ENCODE measurements around the gene ITGAV.

The ITGAV gene

DNA sequence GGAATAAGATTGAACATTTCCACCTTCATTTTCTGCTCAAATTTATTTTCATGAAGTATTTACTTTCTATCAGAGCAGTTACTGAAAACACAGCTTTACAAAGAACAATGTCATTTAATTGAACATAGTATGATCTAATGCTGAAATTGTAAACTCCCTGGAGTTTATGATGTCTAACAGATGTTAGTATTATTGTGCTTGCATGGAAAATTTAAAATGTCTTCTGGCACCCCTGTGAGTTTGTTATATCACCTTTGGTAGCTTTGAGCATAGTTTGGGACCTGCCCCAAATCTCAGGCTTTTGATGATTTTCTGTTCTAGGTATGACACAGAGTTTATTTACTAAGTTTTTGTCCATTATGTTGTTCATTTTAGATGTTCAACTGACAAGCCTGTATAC, 132.1 kb downstream of the ITGAV start:
- Histone ChIP-seq H3K4me2 (no peak overlapping the region), H3K27me3 (no peaks in the 10 kb centered on the region), H3K27ac (no peak overlapping the region), H3K9me3 (no peaks in the 10 kb centered on the region), H3K4me1 (no peaks in the 10 kb centered on the region), H3K36me3 (no peaks in the 10 kb centered on the region), H3K9ac (no peak overlapping the region), H4K20me1 (no peaks in the 10 kb centered on the region), H3K4me3 (no peak overlapping the region)
- TF ChIP-seq Cebpa-rat (IDR thresholded peaks at IDR 0.05), result no peak

DNA sequence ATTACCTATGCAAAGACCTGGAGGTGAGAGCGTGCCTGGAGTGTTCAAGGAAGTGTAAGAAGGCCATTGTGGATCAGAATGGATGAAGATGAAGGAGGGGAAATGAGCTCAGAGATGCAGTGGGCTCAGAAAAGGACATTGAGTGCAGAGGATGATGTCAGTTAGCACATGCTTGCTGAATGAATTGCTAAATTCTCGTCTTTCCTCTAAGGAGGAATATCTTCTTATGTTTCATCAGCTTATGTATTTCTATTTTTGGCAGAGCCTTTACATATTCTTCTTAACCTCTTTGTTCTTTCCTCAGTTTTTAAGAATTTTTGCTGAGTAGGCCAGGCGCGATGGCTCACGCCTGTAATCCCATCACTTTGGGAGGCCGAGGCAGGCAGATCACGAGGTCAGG, 134.9 kb downstream of the ITGAV start:
- H3K36me3 ChIP-seq, result no peaks in the 10 kb centered on the region
- no peak for TF ChIP-seq Cebpa-rat (IDR thresholded peaks at IDR 0.05)
- no peak overlapping the region for H3K9ac ChIP-seq
- H3K4me3 ChIP-seq, result no peak overlapping the region
- no peaks in the 10 kb centered on the region for H3K4me1 ChIP-seq
- no peak overlapping the region for H3K27ac ChIP-seq
- H3K27me3 ChIP-seq, result no peaks in the 10 kb centered on the region
- no peak overlapping the region for H3K4me2 ChIP-seq
- no peaks in the 10 kb centered on the region for H4K20me1 ChIP-seq
- no peaks in the 10 kb centered on the region for H3K9me3 ChIP-seq

DNA sequence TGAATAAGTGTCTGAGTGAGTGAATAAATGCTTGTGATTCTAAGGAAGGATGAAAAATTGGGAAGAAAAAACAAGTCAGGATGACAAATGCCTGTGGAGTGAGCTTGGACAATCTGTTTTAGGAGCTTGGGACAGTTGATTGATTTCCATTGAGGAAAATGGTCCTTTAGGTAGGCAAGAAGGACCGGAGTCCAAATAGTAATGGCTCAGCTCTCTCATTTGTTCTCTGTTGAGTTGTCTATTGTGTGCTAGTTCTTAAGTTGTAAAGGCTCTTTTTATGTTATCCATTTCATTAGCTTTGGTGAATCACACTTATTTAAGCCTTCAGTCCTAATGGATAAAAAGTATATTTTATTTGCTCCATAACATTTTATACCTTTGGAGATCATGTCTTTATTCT, 135.9 kb downstream of the ITGAV start:
- H4K20me1 ChIP-seq, result no peaks in the 10 kb centered on the region
- no peak overlapping the region for H3K27ac ChIP-seq
- H3K9me3 ChIP-seq, result no peaks in the 10 kb centered on the region
- no peaks in the 10 kb centered on the region for H3K27me3 ChIP-seq
- no peaks in the 10 kb centered on the region for H3K36me3 ChIP-seq
- no peaks in the 10 kb centered on the region for H3K4me1 ChIP-seq
- H3K4me3 ChIP-seq, result no peak overlapping the region
- TF ChIP-seq Cebpa-rat (IDR thresholded peaks at IDR 0.05), result no peak
- no peak overlapping the region for H3K4me2 ChIP-seq
- H3K9ac ChIP-seq, result no peak overlapping the region

DNA sequence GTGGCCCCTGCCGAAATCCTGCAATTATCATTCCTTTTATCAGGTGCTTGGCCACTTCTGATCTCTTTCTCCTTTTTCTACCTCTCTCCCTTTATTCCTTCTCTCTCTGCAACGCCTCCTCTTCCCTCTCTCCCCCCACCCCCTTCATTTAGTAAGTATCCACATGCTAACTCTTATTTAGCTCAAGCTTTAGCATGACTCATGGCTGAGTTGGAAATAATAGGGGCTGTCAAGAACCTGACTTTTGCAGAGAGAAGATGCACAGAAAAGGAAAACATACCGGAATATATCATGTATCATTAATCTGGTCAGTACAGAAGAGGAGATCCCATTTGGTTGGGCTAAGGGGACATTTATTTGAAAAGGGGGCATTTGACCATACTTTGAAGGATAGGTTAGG, 137.1 kb downstream of the ITGAV start:
- H4K20me1 ChIP-seq, result no peaks in the 10 kb centered on the region
- no peak for TF ChIP-seq Cebpa-rat (IDR thresholded peaks at IDR 0.05)
- H3K9me3 ChIP-seq, result peaks cover 7% of the 10 kb centered on the region
- no peak overlapping the region for H3K27ac ChIP-seq
- H3K9ac ChIP-seq, result no peak overlapping the region
- no peaks in the 10 kb centered on the region for H3K27me3 ChIP-seq
- H3K4me2 ChIP-seq, result no peak overlapping the region
- no peak overlapping the region for H3K4me3 ChIP-seq
- H3K4me1 ChIP-seq, result no peaks in the 10 kb centered on the region
- H3K36me3 ChIP-seq, result no peaks in the 10 kb centered on the region

DNA sequence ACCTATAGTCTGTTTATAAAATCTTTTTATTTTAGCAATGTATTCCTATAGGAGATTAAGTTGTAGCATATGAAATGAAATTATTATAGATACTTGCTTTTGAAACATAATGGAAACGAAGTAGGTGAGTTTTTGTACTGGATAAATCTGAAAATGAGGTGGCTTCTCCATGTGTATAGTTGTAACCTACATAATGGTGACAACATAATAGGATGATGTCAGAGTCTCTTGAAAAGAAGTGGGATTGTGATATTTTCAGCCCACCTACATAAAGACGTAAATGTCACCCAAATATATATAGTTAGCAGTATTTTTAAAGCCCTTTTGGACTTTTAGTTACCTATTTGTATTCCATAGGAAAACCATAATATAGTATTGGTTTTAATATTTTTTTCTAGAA, 138.8 kb downstream of the ITGAV start:
- Histone ChIP-seq H4K20me1 (no peaks in the 10 kb centered on the region), H3K27ac (no peak overlapping the region), H3K4me1 (no peaks in the 10 kb centered on the region), H3K9ac (no peak overlapping the region), H3K36me3 (peaks cover 4% of the 10 kb centered on the region; the same call in 1 of the 2 replicates), H3K9me3 (peaks cover 21% of the 10 kb centered on the region), H3K27me3 (no peaks in the 10 kb centered on the region), H3K4me2 (no peak overlapping the region), H3K4me3 (no peak overlapping the region)
- TF ChIP-seq Cebpa-rat (IDR thresholded peaks at IDR 0.05), result no peak

All from BLaER1 (cell line).